ENCODE measurements around the gene ZNHIT3. TPM values are rescaled to one million over a fixed set of nuclear protein-coding genes. Genes with fewer than 3 reads are reported as not detected.

The ZNHIT3 gene
- polyA plus RNA-seq, 2 of the 4 experiments (the other 2 are of a cell fraction): 117 to 166 TPM

Small RNA genes lying within 50 kb of the gene (small RNA-seq; reads per million reads assigned to genes)
- gene RNA5SP439: 0 reads per million in 6 experiments

Other genes with a start within 250 kb of the ZNHIT3 start
- gene TBC1D3I, start 222.1 kb upstream of the ZNHIT3 start, polyA plus RNA-seq (2011; rRNA removed): 0.08 TPM in 1 of 2 replicates, not detected in the other
- gene TBC1D3I, start 222.1 kb upstream of the ZNHIT3 start, polyA plus RNA-seq (2017; fragmentation: RNase III; extraction: RNeasy Plus Mini Kit Qiagen cat#74134 plus additional on column Dnase treatment): 0.16 to 0.44 TPM (median 0.23 TPM) in 3 replicates
- gene TBC1D3G, start 162.8 kb upstream of the ZNHIT3 start, polyA plus RNA-seq (2011; rRNA removed): 0.12 TPM in 1 of 2 replicates, not detected in the other
- 0.08 TPM in 1 of 3 replicates, not detected in the others for gene TBC1D3G, start 162.8 kb upstream of the ZNHIT3 start, polyA plus RNA-seq (2017; fragmentation: RNase III; extraction: RNeasy Plus Mini Kit Qiagen cat#74134 plus additional on column Dnase treatment)
- gene TBC1D3H, start 98.2 kb upstream of the ZNHIT3 start, polyA plus RNA-seq (2011; rRNA removed): not detected in 2 replicates
- gene TBC1D3H, start 98.2 kb upstream of the ZNHIT3 start, polyA plus RNA-seq (2017; fragmentation: RNase III; extraction: RNeasy Plus Mini Kit Qiagen cat#74134 plus additional on column Dnase treatment): not detected in 3 replicates
- 99.0 and 124 TPM in 2 replicates for gene MYO19, start 48.2 kb downstream of the ZNHIT3 start, polyA plus RNA-seq (2011; rRNA removed)
- 91.7 to 103 TPM (median 94.4 TPM) in 3 replicates for gene MYO19, start 48.2 kb downstream of the ZNHIT3 start, polyA plus RNA-seq (2017; fragmentation: RNase III; extraction: RNeasy Plus Mini Kit Qiagen cat#74134 plus additional on column Dnase treatment)
- 26.1 and 30.0 TPM in 2 replicates for gene PIGW, start 48.3 kb downstream of the ZNHIT3 start, polyA plus RNA-seq (2011; rRNA removed)
- gene PIGW, start 48.3 kb downstream of the ZNHIT3 start, polyA plus RNA-seq (2017; fragmentation: RNase III; extraction: RNeasy Plus Mini Kit Qiagen cat#74134 plus additional on column Dnase treatment): 30.8 to 32.3 TPM (median 32.1 TPM) in 3 replicates
- gene GGNBP2, start 58.2 kb downstream of the ZNHIT3 start, polyA plus RNA-seq (2011; rRNA removed): 144 and 163 TPM in 2 replicates
- gene GGNBP2, start 58.2 kb downstream of the ZNHIT3 start, polyA plus RNA-seq (2017; fragmentation: RNase III; extraction: RNeasy Plus Mini Kit Qiagen cat#74134 plus additional on column Dnase treatment): 79.9 to 91.9 TPM (median 83.7 TPM) in 3 replicates
- gene DHRS11, start 105.2 kb downstream of the ZNHIT3 start, polyA plus RNA-seq (2011; rRNA removed): 7.4 and 9.5 TPM in 2 replicates
- 9.6 to 11.2 TPM (median 11.1 TPM) in 3 replicates for gene DHRS11, start 105.2 kb downstream of the ZNHIT3 start, polyA plus RNA-seq (2017; fragmentation: RNase III; extraction: RNeasy Plus Mini Kit Qiagen cat#74134 plus additional on column Dnase treatment)
- gene MRM1, start 114.9 kb downstream of the ZNHIT3 start, polyA plus RNA-seq (2011; rRNA removed): 11.1 and 12.7 TPM in 2 replicates
- gene MRM1, start 114.9 kb downstream of the ZNHIT3 start, polyA plus RNA-seq (2017; fragmentation: RNase III; extraction: RNeasy Plus Mini Kit Qiagen cat#74134 plus additional on column Dnase treatment): 21.7 to 22.1 TPM (median 21.9 TPM) in 3 replicates